ENCODE results near the gene TMEM171.

DNA sequence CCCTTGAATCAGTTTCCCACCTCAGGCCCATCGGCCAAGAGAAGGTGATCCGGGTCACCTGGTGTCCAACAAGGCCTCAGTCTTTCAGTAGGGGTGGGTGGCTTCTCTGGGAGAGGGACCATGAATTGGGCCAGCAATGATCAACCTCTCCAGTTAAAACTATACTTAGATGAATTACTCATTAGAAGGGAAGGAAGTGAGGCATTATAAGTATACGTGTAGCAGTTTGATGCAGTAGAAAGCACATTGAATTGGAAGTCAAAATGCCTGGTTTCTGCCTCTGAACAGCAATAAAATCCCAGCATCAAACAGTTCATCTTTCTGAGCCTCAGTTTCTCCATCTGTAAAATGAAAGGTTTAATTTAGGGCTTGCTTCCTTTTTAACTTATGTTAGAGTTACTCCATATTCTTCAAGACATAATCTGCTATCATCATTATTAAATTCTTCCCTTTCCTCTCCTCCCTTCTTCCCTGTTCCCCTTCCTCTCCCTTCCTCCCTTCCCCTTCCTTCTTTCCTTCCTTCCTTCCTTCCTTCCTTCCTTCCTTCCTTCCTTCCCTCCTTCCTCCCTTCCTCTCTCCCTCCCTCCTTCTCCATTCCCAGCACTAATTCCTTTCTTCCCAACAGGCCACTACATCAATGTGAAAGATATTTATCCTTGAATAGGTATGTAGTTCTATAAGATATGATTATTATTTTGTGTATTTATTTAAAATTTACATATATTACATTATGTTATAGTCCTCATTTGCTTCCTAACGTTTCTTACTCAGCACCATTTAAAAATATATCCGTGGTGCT, 34.0 kb downstream of the TMEM171 start:
- TF ChIP-seq, protein P1, sequence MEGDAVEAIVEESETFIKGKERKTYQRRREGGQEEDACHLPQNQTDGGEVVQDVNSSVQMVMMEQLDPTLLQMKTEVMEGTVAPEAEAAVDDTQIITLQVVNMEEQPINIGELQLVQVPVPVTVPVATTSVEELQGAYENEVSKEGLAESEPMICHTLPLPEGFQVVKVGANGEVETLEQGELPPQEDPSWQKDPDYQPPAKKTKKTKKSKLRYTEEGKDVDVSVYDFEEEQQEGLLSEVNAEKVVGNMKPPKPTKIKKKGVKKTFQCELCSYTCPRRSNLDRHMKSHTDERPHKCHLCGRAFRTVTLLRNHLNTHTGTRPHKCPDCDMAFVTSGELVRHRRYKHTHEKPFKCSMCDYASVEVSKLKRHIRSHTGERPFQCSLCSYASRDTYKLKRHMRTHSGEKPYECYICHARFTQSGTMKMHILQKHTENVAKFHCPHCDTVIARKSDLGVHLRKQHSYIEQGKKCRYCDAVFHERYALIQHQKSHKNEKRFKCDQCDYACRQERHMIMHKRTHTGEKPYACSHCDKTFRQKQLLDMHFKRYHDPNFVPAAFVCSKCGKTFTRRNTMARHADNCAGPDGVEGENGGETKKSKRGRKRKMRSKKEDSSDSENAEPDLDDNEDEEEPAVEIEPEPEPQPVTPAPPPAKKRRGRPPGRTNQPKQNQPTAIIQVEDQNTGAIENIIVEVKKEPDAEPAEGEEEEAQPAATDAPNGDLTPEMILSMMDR (IDR thresholded peaks at IDR 0.05; ENCODE audit: poor library complexity) = no peak
- TF ChIP-seq EZH2 (IDR thresholded peaks at IDR 0.05; ENCODE audit: borderline replicate concordance) = no peak
- no peak for TF ChIP-seq EZH2phosphoT487 (IDR thresholded peaks at IDR 0.05; ENCODE audit: low read depth, severe bottlenecking, unreplicated experiment)

All from hepatocyte (in vitro differentiated cells).